ENCODE measurements around the gene C5orf46. TPM values are rescaled to one million over a fixed set of nuclear protein-coding genes. Genes with fewer than 3 reads are reported as not detected.

The C5orf46 gene
- total RNA-seq, 2 experiments from 2014 or later, result not detected

DNA sequence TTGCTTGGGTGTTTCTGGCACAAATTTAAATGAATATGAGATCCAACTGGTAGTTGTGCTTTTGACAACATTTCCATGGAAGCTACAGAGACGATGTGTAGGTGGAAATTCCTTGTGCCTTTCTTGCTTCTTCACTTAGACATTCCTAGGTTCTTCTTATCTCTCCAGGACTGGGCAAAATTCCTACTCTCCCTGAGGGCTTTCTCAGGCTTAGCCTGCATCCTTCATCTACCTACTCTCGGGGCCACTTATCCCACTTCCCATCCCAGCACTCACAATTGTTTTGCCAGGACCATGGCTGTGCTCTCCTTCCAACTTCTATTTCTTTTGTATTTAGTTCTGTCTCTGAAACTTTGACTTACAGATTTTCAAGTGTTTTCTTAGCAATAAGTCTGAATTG, 57.1 kb downstream of the C5orf46 start:
- H2AFZ ChIP-seq (ENCODE audit: low read length), result no peak overlapping the region
- H3K9me3 ChIP-seq (ENCODE audit: low read length), result no peaks in the 10 kb centered on the region
- ChIA-PET POLR2A (interaction anchor here (1.2 kb wide), 1 partner anchor 16 kb away, joined by 3 read pairs; no protein-coding TSS in a partner anchor), CTCF (ENCODE audit: unreplicated experiment) (no interaction called here)
- DNase-seq (ENCODE audit: low spot score), result no peak
- H3K4me2 ChIP-seq (ENCODE audit: low read length), result no peak overlapping the region
- no peak overlapping the region for H3K4me3 ChIP-seq (ENCODE audit: low read depth, low read length, poor library complexity, severe bottlenecking)
- no peaks in the 10 kb centered on the region for H4K20me1 ChIP-seq (ENCODE audit: insufficient read depth, low read length)
- no peaks in the 10 kb centered on the region for H3K36me3 ChIP-seq (ENCODE audit: insufficient read depth, low read length)
- TF ChIP-seq EZH2phosphoT487 (IDR thresholded peaks at IDR 0.05; ENCODE audit: borderline replicate concordance, low read depth, low read length) (no peak), CTCF (conservative IDR thresholded peaks at IDR 0.05; ENCODE audit: low read length) (no peak)
- no peaks in the 10 kb centered on the region for H3K79me2 ChIP-seq (ENCODE audit: insufficient read depth, low read depth, low read length)
- H3K27ac ChIP-seq (ENCODE audit: low read depth, low read length, poor library complexity, severe bottlenecking), result no peak overlapping the region
- no TSS peak for BruUV-seq (replicated peaks)
- H3K4me1 ChIP-seq (ENCODE audit: insufficient read depth, low read length, poor library complexity, severe bottlenecking), result no peaks in the 10 kb centered on the region
- no peaks in the 10 kb centered on the region for H3K9me2 ChIP-seq (ENCODE audit: insufficient read depth, low read length)
- intact Hi-C loops (cut with micrococcal nuclease; ENCODE audit: unreplicated experiment), result no loop called here

DNA sequence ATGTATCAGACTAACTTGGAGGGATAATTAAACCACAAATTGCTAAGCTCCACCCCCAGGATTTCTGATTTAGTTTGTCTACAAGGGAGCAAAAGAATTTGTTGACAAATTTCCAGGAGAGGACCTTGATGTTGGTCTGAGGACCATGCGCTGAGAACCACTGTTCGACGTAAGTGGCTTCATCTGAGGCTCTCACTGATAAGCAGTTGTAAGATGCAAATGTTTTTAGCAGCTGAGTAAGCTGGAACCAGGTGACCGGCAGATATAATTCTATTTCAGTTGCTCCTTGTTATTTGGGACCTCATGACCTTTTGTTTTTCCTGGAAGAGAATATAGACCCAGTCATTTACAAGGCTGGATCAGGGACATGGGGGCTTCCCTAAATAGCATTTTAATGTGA, 60.7 kb downstream of the C5orf46 start:
- CTCF ChIA-PET (ENCODE audit: unreplicated experiment), result no interaction called here
- no peak overlapping the region for H3K4me2 ChIP-seq (ENCODE audit: low read length)
- H3K36me3 ChIP-seq (ENCODE audit: insufficient read depth, low read length), result no peaks in the 10 kb centered on the region
- intact Hi-C loops (cut with micrococcal nuclease; ENCODE audit: unreplicated experiment), result no loop called here
- no peaks in the 10 kb centered on the region for H4K20me1 ChIP-seq (ENCODE audit: insufficient read depth, low read length)
- H3K4me3 ChIP-seq (ENCODE audit: low read depth, low read length, poor library complexity, severe bottlenecking), result no peak overlapping the region
- no peaks in the 10 kb centered on the region for H3K4me1 ChIP-seq (ENCODE audit: insufficient read depth, low read length, poor library complexity, severe bottlenecking)
- H2AFZ ChIP-seq (ENCODE audit: low read length), result no peak overlapping the region
- no peaks in the 10 kb centered on the region for H3K79me2 ChIP-seq (ENCODE audit: insufficient read depth, low read depth, low read length)
- no peaks in the 10 kb centered on the region for H3K9me3 ChIP-seq (ENCODE audit: low read length)
- POLR2A ChIA-PET, result interaction anchor here (0.6 to 1.6 kb wide), 2 partner anchors 9 to 40 kb away, joined by 4 to 6 read pairs; no protein-coding TSS in a partner anchor
- no TSS peak for BruUV-seq (replicated peaks)
- no peaks in the 10 kb centered on the region for H3K9me2 ChIP-seq (ENCODE audit: insufficient read depth, low read length)
- TF ChIP-seq EZH2phosphoT487 (IDR thresholded peaks at IDR 0.05; ENCODE audit: borderline replicate concordance, low read depth, low read length) (no peak), CTCF (conservative IDR thresholded peaks at IDR 0.05; ENCODE audit: low read length) (no peak)
- DNase-seq (ENCODE audit: low spot score), result no peak
- no peak overlapping the region for H3K27ac ChIP-seq (ENCODE audit: low read depth, low read length, poor library complexity, severe bottlenecking)

DNA sequence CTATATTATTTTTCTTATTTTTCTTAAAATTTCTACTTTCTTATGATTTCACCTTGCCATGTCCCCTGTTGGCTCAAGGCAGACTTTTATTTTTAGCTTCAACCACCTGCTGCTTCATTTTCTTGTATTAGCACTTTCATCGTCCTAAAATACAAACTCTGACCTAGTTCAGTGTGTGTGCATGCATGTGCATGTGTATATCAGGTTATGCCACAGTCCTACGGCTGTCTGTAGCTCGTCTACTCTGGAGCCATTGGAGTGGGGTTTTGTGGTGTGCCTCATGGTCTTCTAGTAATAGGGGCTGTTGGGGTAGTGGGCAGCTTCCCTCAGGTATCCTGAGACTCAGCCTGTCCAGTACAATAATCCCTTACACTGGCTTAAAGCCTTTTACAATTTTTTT, 61.5 kb downstream of the C5orf46 start:
- Histone ChIP-seq H3K4me2 (ENCODE audit: low read length) (no peak overlapping the region), H3K4me3 (ENCODE audit: low read depth, low read length, poor library complexity, severe bottlenecking) (no peak overlapping the region), H3K4me1 (ENCODE audit: insufficient read depth, low read length, poor library complexity, severe bottlenecking) (no peaks in the 10 kb centered on the region), H3K9me3 (ENCODE audit: low read length) (no peaks in the 10 kb centered on the region), H3K9me2 (ENCODE audit: insufficient read depth, low read length) (no peaks in the 10 kb centered on the region), H3K79me2 (ENCODE audit: insufficient read depth, low read depth, low read length) (no peaks in the 10 kb centered on the region), H3K27ac (ENCODE audit: low read depth, low read length, poor library complexity, severe bottlenecking) (no peak overlapping the region), H4K20me1 (ENCODE audit: insufficient read depth, low read length) (no peaks in the 10 kb centered on the region), H2AFZ (ENCODE audit: low read length) (no peak overlapping the region), H3K36me3 (ENCODE audit: insufficient read depth, low read length) (no peaks in the 10 kb centered on the region)
- POLR2A ChIA-PET, result interaction anchor here (0.6 to 1.6 kb wide), 3 partner anchors 10 to 911 kb away, joined by 3 to 4 read pairs (median 3); no protein-coding TSS in a partner anchor
- intact Hi-C loops (cut with micrococcal nuclease; ENCODE audit: unreplicated experiment), result no loop called here
- no TSS peak for BruUV-seq (replicated peaks)
- no peak for DNase-seq (ENCODE audit: low spot score)
- TF ChIP-seq CTCF (conservative IDR thresholded peaks at IDR 0.05; ENCODE audit: low read length) (no peak), EZH2phosphoT487 (IDR thresholded peaks at IDR 0.05; ENCODE audit: borderline replicate concordance, low read depth, low read length) (no peak)
- CTCF ChIA-PET (ENCODE audit: unreplicated experiment), result no interaction called here
